Measurements from ENCODE around the gene CHDH.

Gene CHDH

GRCh38 chr3:53834429-53835095 is 11.7 kb downstream of the CHDH start:
- Histone ChIP-seq H3K27ac (no peak overlapping the region), H3K36me3 (ENCODE audit: insufficient read depth, low read length) (no peaks in the 10 kb centered on the region), H3K9me3 (ENCODE audit: low read depth, low read length) (no peaks in the 10 kb centered on the region), H3K4me3 (no peak overlapping the region), H3K9ac (ENCODE audit: insufficient read length) (no peak overlapping the region)
- no peak for DNase-seq (ENCODE audit: low read depth, low spot score)
- TF ChIP-seq POLR2AphosphoS5 (IDR thresholded peaks at IDR 0.05; ENCODE audit: borderline replicate concordance, low read depth, low read length) (no peak), FOXP2 (optimal IDR thresholded peaks at IDR 0.05; ENCODE audit: control extremely low read depth, extremely low read length, insufficient read depth) (no peak), EZH2 (IDR thresholded peaks at IDR 0.05) (no peak)

GRCh38 chr3:53833700-53834099 is 12.5 kb downstream of the CHDH start:
- H3K9me3 ChIP-seq (ENCODE audit: low read depth, low read length), result no peaks in the 10 kb centered on the region
- H3K4me3 ChIP-seq, result no peak overlapping the region
- DNase-seq (ENCODE audit: low read depth, low spot score), result no peak
- H3K9ac ChIP-seq (ENCODE audit: insufficient read length), result no peak overlapping the region
- H3K36me3 ChIP-seq (ENCODE audit: insufficient read depth, low read length), result no peaks in the 10 kb centered on the region
- TF ChIP-seq EZH2 (IDR thresholded peaks at IDR 0.05), result no peak
- H3K27ac ChIP-seq, result no peak overlapping the region

- Histone ChIP-seq H3K27ac (no peak overlapping the region), H3K36me3 (ENCODE audit: insufficient read depth, low read length) (no peaks in the 10 kb centered on the region), H3K9ac (ENCODE audit: insufficient read length) (no peak overlapping the region), H3K4me3 (no peak overlapping the region), H3K9me3 (ENCODE audit: low read depth, low read length) (no peaks in the 10 kb centered on the region)
- DNase-seq (ENCODE audit: low read depth, low spot score), result no peak
- no peak for TF ChIP-seq EZH2 (IDR thresholded peaks at IDR 0.05)
- no peak for TF ChIP-seq FOXP2 (optimal IDR thresholded peaks at IDR 0.05; ENCODE audit: control extremely low read depth, extremely low read length, insufficient read depth)
- TF ChIP-seq POLR2AphosphoS5 (IDR thresholded peaks at IDR 0.05; ENCODE audit: borderline replicate concordance, low read depth, low read length), result no peak
Observed at GRCh38 chr3:53833053-53833645, 13.1 kb downstream of the CHDH start.

GRCh38 chr3:53830944-53831343 is 15.3 kb downstream of the CHDH start:
- DNase-seq (ENCODE audit: low read depth, low spot score), result no peak
- H3K9me3 ChIP-seq (ENCODE audit: low read depth, low read length), result no peaks in the 10 kb centered on the region
- no peak for TF ChIP-seq POLR2AphosphoS5 (IDR thresholded peaks at IDR 0.05; ENCODE audit: borderline replicate concordance, low read depth, low read length)
- no peak for TF ChIP-seq EZH2 (IDR thresholded peaks at IDR 0.05)
- no peak for TF ChIP-seq FOXP2 (optimal IDR thresholded peaks at IDR 0.05; ENCODE audit: control extremely low read depth, extremely low read length, insufficient read depth)
- no peaks in the 10 kb centered on the region for H3K36me3 ChIP-seq (ENCODE audit: insufficient read depth, low read length)
- H3K27ac ChIP-seq, result no peak overlapping the region
- no peak overlapping the region for H3K4me3 ChIP-seq
- H3K9ac ChIP-seq (ENCODE audit: insufficient read length), result no peak overlapping the region

GRCh38 chr3:53829605-53830004 is 16.6 kb downstream of the CHDH start:
- Histone ChIP-seq H3K27ac (no peak overlapping the region), H3K9ac (ENCODE audit: insufficient read length) (no peak overlapping the region), H3K36me3 (ENCODE audit: insufficient read depth, low read length) (no peaks in the 10 kb centered on the region), H3K9me3 (ENCODE audit: low read depth, low read length) (no peaks in the 10 kb centered on the region), H3K4me3 (no peak overlapping the region)
- DNase-seq (ENCODE audit: low read depth, low spot score), result no peak
- TF ChIP-seq FOXP2 (optimal IDR thresholded peaks at IDR 0.05; ENCODE audit: control extremely low read depth, extremely low read length, insufficient read depth) (no peak), EZH2 (IDR thresholded peaks at IDR 0.05) (no peak), POLR2AphosphoS5 (IDR thresholded peaks at IDR 0.05; ENCODE audit: borderline replicate concordance, low read depth, low read length) (no peak)

- DNase-seq (ENCODE audit: low read depth, low spot score), result no peak
- Histone ChIP-seq H3K9ac (ENCODE audit: insufficient read length) (no peak overlapping the region), H3K36me3 (ENCODE audit: insufficient read depth, low read length) (no peaks in the 10 kb centered on the region), H3K9me3 (ENCODE audit: low read depth, low read length) (no peaks in the 10 kb centered on the region), H3K4me3 (no peak overlapping the region), H3K27ac (no peak overlapping the region)
- no peak for TF ChIP-seq FOXP2 (optimal IDR thresholded peaks at IDR 0.05; ENCODE audit: control extremely low read depth, extremely low read length, insufficient read depth)
- TF ChIP-seq POLR2AphosphoS5 (IDR thresholded peaks at IDR 0.05; ENCODE audit: borderline replicate concordance, low read depth, low read length), result no peak
- no peak for TF ChIP-seq EZH2 (IDR thresholded peaks at IDR 0.05)
Observed at GRCh38 chr3:53828581-53828980, 17.6 kb downstream of the CHDH start.

- no peak overlapping the region for H3K9ac ChIP-seq (ENCODE audit: insufficient read length)
- H3K4me3 ChIP-seq, result no peak overlapping the region
- no peaks in the 10 kb centered on the region for H3K9me3 ChIP-seq (ENCODE audit: low read depth, low read length)
- TF ChIP-seq FOXP2 (optimal IDR thresholded peaks at IDR 0.05; ENCODE audit: control extremely low read depth, extremely low read length, insufficient read depth), result no peak
- TF ChIP-seq POLR2AphosphoS5 (IDR thresholded peaks at IDR 0.05; ENCODE audit: borderline replicate concordance, low read depth, low read length), result no peak
- TF ChIP-seq EZH2 (IDR thresholded peaks at IDR 0.05), result no peak
- no peak for DNase-seq (ENCODE audit: low read depth, low spot score)
- H3K27ac ChIP-seq, result no peak overlapping the region
- H3K36me3 ChIP-seq (ENCODE audit: insufficient read depth, low read length), result no peaks in the 10 kb centered on the region
Observed at GRCh38 chr3:53826048-53826447, 20.2 kb downstream of the CHDH start.

- no peak overlapping the region for H3K27ac ChIP-seq
- TF ChIP-seq FOXP2 (optimal IDR thresholded peaks at IDR 0.05; ENCODE audit: control extremely low read depth, extremely low read length, insufficient read depth) (no peak), EZH2 (IDR thresholded peaks at IDR 0.05) (no peak), POLR2AphosphoS5 (IDR thresholded peaks at IDR 0.05; ENCODE audit: borderline replicate concordance, low read depth, low read length) (no peak)
Observed at GRCh38 chr3:53824795-53825194, 21.4 kb downstream of the CHDH start.

More at GRCh38 chr3:53824795-53825194, 21.4 kb downstream of the CHDH start:
- H3K4me3 ChIP-seq, result no peak overlapping the region
- H3K9me3 ChIP-seq (ENCODE audit: low read depth, low read length), result no peaks in the 10 kb centered on the region
- no peak overlapping the region for H3K9ac ChIP-seq (ENCODE audit: insufficient read length)
- H3K36me3 ChIP-seq (ENCODE audit: insufficient read depth, low read length), result no peaks in the 10 kb centered on the region
- DNase-seq (ENCODE audit: low read depth, low spot score), result no peak
